ENCODE data around the gene LSAMP. TPM values are rescaled to one million over a fixed set of nuclear protein-coding genes. Genes with fewer than 3 reads are reported as not detected.

Gene LSAMP
- total and polyA plus RNA-seq, 2 of the 13 experiments (the other 11 are each of a cell fraction or from before 2014, with no cell fraction given): not detected

DNA sequence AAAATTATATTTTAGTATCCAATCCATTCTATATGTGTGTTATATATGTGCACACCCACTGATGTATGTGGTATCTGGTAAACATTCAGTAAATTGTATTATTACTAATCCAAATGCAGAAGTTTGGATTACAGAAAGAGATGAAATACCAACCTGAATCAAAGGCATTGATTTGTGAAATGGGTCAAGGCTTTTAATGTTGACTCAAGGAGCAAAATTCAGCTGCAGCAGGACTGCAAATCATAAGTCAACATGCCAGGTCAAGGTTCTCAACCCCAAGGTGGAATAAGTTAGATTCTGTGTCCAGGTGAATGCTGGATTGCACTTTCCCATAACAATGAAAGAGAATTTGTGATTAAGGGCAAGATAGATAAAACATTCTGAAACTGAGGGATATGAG is 631.3 kb downstream of the LSAMP start (continued):
- TF ChIP-seq, protein P1, sequence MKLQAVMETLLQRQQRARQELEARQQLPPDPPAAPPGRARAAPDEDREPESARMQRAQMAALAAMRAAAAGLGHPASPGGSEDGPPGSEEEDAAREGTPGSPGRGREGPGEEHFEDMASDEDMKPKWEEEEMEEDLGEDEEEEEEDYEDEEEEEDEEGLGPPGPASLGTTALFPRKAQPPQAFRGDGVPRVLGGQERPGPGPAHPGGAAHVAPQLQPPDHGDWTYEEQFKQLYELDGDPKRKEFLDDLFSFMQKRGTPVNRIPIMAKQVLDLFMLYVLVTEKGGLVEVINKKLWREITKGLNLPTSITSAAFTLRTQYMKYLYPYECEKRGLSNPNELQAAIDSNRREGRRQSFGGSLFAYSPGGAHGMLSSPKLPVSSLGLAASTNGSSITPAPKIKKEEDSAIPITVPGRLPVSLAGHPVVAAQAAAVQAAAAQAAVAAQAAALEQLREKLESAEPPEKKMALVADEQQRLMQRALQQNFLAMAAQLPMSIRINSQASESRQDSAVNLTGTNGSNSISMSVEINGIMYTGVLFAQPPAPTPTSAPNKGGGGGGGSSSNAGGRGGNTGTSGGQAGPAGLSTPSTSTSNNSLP (IDR thresholded peaks at IDR 0.05; ENCODE audit: low read depth, low read length): peak; percentile 64
- TF ChIP-seq KDM6A (CRISPR knock-in tag; IDR thresholded peaks at IDR 0.05; ENCODE audit: low read depth) (peak; percentile 26; the same call in 1 of the 2 replicates), ZBTB1 (CRISPR knock-in tag; IDR thresholded peaks at IDR 0.05; ENCODE audit: borderline replicate concordance) (no peak), HNRNPK (IDR thresholded peaks at IDR 0.05; ENCODE audit: low read depth, low read length, poor library complexity, severe bottlenecking) (no peak), NR2F6 (IDR thresholded peaks at IDR 0.05) (peak; percentile 93), NR2F6 (CRISPR knock-in tag; IDR thresholded peaks at IDR 0.05) (peak; percentile 84), PPARG (CRISPR knock-in tag; conservative IDR thresholded peaks at IDR 0.05) (peak; percentile 64), ISL2 (CRISPR knock-in tag; IDR thresholded peaks at IDR 0.05) (0 out of 2 replicates have a peak, but pooled peaks have one; percentile 46), ONECUT2 (CRISPR knock-in tag; IDR thresholded peaks at IDR 0.05) (peak; percentile 62; the same call in 1 of the 2 replicates), HOXA5 (CRISPR knock-in tag; IDR thresholded peaks at IDR 0.05) (no peak), NFIC (IDR thresholded peaks at IDR 0.05; ENCODE audit: low read length) (peak; percentile 54; the same call in 1 of the 2 replicates), GFI1 (CRISPR knock-in tag; IDR thresholded peaks at IDR 0.05; ENCODE audit: borderline replicate concordance) (peak; percentile 94), YEATS4 (CRISPR knock-in tag; IDR thresholded peaks at IDR 0.05; ENCODE audit: borderline replicate concordance) (no peak), SOX6 (IDR thresholded peaks at IDR 0.05) (no peak), SOX6 (CRISPR knock-in tag; IDR thresholded peaks at IDR 0.05) (0 out of 2 replicates have a peak, but pooled peaks have one; percentile 14), CREM (IDR thresholded peaks at IDR 0.05) (peak; percentile 50), CREM (CRISPR knock-in tag; IDR thresholded peaks at IDR 0.05) (no peak), NCOA2 (CRISPR knock-in tag; IDR thresholded peaks at IDR 0.05) (peak; percentile 76), ZMYM2 (CRISPR knock-in tag; IDR thresholded peaks at IDR 0.05) (no peak), FOXA3 (CRISPR knock-in tag; IDR thresholded peaks at IDR 0.05) (peak; percentile 74)
- TF ChIP-seq, protein P2, sequence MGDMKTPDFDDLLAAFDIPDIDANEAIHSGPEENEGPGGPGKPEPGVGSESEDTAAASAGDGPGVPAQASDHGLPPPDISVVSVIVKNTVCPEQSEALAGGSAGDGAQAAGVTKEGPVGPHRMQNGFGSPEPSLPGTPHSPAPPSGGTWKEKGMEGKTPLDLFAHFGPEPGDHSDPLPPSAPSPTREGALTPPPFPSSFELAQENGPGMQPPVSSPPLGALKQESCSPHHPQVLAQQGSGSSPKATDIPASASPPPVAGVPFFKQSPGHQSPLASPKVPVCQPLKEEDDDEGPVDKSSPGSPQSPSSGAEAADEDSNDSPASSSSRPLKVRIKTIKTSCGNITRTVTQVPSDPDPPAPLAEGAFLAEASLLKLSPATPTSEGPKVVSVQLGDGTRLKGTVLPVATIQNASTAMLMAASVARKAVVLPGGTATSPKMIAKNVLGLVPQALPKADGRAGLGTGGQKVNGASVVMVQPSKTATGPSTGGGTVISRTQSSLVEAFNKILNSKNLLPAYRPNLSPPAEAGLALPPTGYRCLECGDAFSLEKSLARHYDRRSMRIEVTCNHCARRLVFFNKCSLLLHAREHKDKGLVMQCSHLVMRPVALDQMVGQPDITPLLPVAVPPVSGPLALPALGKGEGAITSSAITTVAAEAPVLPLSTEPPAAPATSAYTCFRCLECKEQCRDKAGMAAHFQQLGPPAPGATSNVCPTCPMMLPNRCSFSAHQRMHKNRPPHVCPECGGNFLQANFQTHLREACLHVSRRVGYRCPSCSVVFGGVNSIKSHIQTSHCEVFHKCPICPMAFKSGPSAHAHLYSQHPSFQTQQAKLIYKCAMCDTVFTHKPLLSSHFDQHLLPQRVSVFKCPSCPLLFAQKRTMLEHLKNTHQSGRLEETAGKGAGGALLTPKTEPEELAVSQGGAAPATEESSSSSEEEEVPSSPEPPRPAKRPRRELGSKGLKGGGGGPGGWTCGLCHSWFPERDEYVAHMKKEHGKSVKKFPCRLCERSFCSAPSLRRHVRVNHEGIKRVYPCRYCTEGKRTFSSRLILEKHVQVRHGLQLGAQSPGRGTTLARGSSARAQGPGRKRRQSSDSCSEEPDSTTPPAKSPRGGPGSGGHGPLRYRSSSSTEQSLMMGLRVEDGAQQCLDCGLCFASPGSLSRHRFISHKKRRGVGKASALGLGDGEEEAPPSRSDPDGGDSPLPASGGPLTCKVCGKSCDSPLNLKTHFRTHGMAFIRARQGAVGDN (CRISPR knock-in tag; IDR thresholded peaks at IDR 0.05): no peak
- TF ChIP-seq, protein P3, sequence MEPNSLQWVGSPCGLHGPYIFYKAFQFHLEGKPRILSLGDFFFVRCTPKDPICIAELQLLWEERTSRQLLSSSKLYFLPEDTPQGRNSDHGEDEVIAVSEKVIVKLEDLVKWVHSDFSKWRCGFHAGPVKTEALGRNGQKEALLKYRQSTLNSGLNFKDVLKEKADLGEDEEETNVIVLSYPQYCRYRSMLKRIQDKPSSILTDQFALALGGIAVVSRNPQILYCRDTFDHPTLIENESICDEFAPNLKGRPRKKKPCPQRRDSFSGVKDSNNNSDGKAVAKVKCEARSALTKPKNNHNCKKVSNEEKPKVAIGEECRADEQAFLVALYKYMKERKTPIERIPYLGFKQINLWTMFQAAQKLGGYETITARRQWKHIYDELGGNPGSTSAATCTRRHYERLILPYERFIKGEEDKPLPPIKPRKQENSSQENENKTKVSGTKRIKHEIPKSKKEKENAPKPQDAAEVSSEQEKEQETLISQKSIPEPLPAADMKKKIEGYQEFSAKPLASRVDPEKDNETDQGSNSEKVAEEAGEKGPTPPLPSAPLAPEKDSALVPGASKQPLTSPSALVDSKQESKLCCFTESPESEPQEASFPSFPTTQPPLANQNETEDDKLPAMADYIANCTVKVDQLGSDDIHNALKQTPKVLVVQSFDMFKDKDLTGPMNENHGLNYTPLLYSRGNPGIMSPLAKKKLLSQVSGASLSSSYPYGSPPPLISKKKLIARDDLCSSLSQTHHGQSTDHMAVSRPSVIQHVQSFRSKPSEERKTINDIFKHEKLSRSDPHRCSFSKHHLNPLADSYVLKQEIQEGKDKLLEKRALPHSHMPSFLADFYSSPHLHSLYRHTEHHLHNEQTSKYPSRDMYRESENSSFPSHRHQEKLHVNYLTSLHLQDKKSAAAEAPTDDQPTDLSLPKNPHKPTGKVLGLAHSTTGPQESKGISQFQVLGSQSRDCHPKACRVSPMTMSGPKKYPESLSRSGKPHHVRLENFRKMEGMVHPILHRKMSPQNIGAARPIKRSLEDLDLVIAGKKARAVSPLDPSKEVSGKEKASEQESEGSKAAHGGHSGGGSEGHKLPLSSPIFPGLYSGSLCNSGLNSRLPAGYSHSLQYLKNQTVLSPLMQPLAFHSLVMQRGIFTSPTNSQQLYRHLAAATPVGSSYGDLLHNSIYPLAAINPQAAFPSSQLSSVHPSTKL (CRISPR knock-in tag; IDR thresholded peaks at IDR 0.05): peak; percentile 84

Measured in HepG2 (cell line).